WTC11 (cell line): ENCODE results near the gene C5AR1. TPM values are rescaled to one million over a fixed set of nuclear protein-coding genes. Genes with fewer than 3 reads are reported as not detected.

ENCODE experiments used
- ATAC-seq: fragments of 200-7000 bp; cut with Tn5 transposase; 2 replicates; pipeline ENCODE4 v1.10.0; 2021; ENCODE audit warnings: mild to moderate bottlenecking, moderate library complexity
- CTCF ChIA-PET: fragments of 300-600 bp; sonication (Branson Sonifier 250); formaldehyde crosslinking; loops from one replicate; lab custom pipeline; 2021; ENCODE audit warnings: antibody characterized with exemption; lab: Charles Lee
- POLR2A ChIA-PET: fragments of 350-600 bp; sonication (Branson Sonifier 250); formaldehyde crosslinking; loops from one replicate; lab custom pipeline; 2021; ENCODE audit warnings: antibody characterized with exemption; lab: Charles Lee
- DNase-seq: peaks from one replicate; pipeline ENCODE4 v3.0.0; 2021; ENCODE audit warnings: low spot score
- H3K27ac Mint-ChIP-seq: 2 replicates; pipeline ENCODE4 v1.8.0; 2021; ENCODE audit warnings: mixed read lengths
- H3K27me3 Mint-ChIP-seq: 2 replicates; pipeline ENCODE4 v1.8.0; 2021; ENCODE audit warnings: low read depth, mild to moderate bottlenecking, moderate library complexity, mixed read lengths
- H3K36me3 Mint-ChIP-seq: 2 replicates; pipeline ENCODE4 v1.8.0; 2021; ENCODE audit warnings: mixed read lengths
- H3K4me1 Mint-ChIP-seq: 2 replicates; pipeline ENCODE4 v1.8.0; 2022; ENCODE audit warnings: mixed read lengths
- H3K4me3 Mint-ChIP-seq: 2 replicates; pipeline ENCODE4 v1.8.0; 2021; ENCODE audit warnings: mild to moderate bottlenecking, moderate library complexity, mixed read lengths
- H3K9me3 Mint-ChIP-seq: 2 replicates; pipeline ENCODE4 v1.8.0; 2021; ENCODE audit warnings: mixed read lengths
- CTCF ChIP-seq: fragments of 200-600 bp; IDR thresholded peaks from 2 replicates; pipeline ENCODE4 v1.8.0; 2022; ENCODE audit warnings: antibody characterized with exemption
- E2F1 ChIP-seq: sonication (generic); formaldehyde crosslinking; IDR thresholded peaks from 2 replicates; pipeline ENCODE4 v1.8.0; 2022; ENCODE audit warnings: mild to moderate bottlenecking, missing genetic modification reagents
- E2F4 ChIP-seq: sonication (generic); formaldehyde crosslinking; IDR thresholded peaks from 2 replicates; pipeline ENCODE4 v1.8.1; 2022; ENCODE audit warnings: low read depth, mild to moderate bottlenecking, moderate library complexity, missing genetic modification reagents, borderline replicate concordance
- EMX1 ChIP-seq: fragments of 250-450 bp; sonication (Bioruptor Pico); IDR thresholded peaks from 2 replicates; pipeline ENCODE4 v1.8.0; 2021; ENCODE audit warnings: mild to moderate bottlenecking
- ERG ChIP-seq: fragments of 250-450 bp; sonication (Bioruptor Pico); IDR thresholded peaks from 2 replicates; pipeline ENCODE4 v1.8.0; 2021; ENCODE audit warnings: mild to moderate bottlenecking
- FOXP4 ChIP-seq: sonication (generic); formaldehyde crosslinking; IDR thresholded peaks from 2 replicates; pipeline ENCODE4 v1.8.0; 2022; ENCODE audit warnings: mild to moderate bottlenecking, missing genetic modification reagents
- HMGA2 ChIP-seq: fragments of 250-450 bp; sonication (Bioruptor Pico); IDR thresholded peaks from 2 replicates; pipeline ENCODE4 v1.4.0; 2021; ENCODE audit warnings: mild to moderate bottlenecking, moderate library complexity
- MAX ChIP-seq: sonication (generic); formaldehyde crosslinking; IDR thresholded peaks from 2 replicates; pipeline ENCODE4 v1.8.0; 2022; ENCODE audit warnings: mild to moderate bottlenecking, missing genetic modification reagents
- MLX ChIP-seq: sonication (generic); formaldehyde crosslinking; IDR thresholded peaks from 2 replicates; pipeline ENCODE4 v1.8.1; 2023; ENCODE audit warnings: mild to moderate bottlenecking, missing genetic modification reagents, moderate library complexity
- RELA ChIP-seq: sonication (generic); formaldehyde crosslinking; IDR thresholded peaks from 2 replicates; pipeline ENCODE4 v1.8.1; 2022; ENCODE audit warnings: missing genetic modification reagents, mild to moderate bottlenecking, borderline replicate concordance
- SMAD4 ChIP-seq: sonication (generic); formaldehyde crosslinking; IDR thresholded peaks from 2 replicates; pipeline ENCODE4 v1.8.0; 2022; ENCODE audit warnings: mild to moderate bottlenecking, missing genetic modification reagents
- TP53 ChIP-seq: sonication (generic); formaldehyde crosslinking; IDR thresholded peaks from 2 replicates; pipeline ENCODE4 v1.8.1; 2023; ENCODE audit warnings: mild to moderate bottlenecking, missing genetic modification reagents
- ZBTB21 ChIP-seq: sonication (generic); formaldehyde crosslinking; IDR thresholded peaks from 2 replicates; pipeline ENCODE4 v1.8.1; 2023; ENCODE audit warnings: mild to moderate bottlenecking, missing genetic modification reagents, borderline replicate concordance
- ZBTB43 ChIP-seq: sonication (generic); formaldehyde crosslinking; IDR thresholded peaks from 2 replicates; pipeline ENCODE4 v1.8.1; 2023; ENCODE audit warnings: mild to moderate bottlenecking, missing genetic modification reagents
- ZNF232 ChIP-seq: sonication (generic); formaldehyde crosslinking; IDR thresholded peaks from 2 replicates; pipeline ENCODE4 v1.8.0; 2022; ENCODE audit warnings: mild to moderate bottlenecking, missing genetic modification reagents
- ZNF263 ChIP-seq: sonication (generic); formaldehyde crosslinking; IDR thresholded peaks from 2 replicates; pipeline ENCODE4 v1.8.1; 2022; ENCODE audit warnings: low read depth, mild to moderate bottlenecking, moderate library complexity, missing genetic modification reagents
- ZNF281 ChIP-seq: sonication (generic); formaldehyde crosslinking; IDR thresholded peaks from 2 replicates; pipeline ENCODE4 v1.8.0; 2023; ENCODE audit warnings: mild to moderate bottlenecking, missing genetic modification reagents
- ZNF317 ChIP-seq: sonication (generic); formaldehyde crosslinking; IDR thresholded peaks from 2 replicates; pipeline ENCODE4 v1.8.1; 2023; ENCODE audit warnings: low read depth, mild to moderate bottlenecking, moderate library complexity, missing genetic modification reagents, borderline replicate concordance
- total RNA-seq: library from RNA; stranded (reverse); gene quantifications from 3 replicates; pipeline ENCODE4 v1.2.3, GENCODE V29; 2021

The C5AR1 gene
- total RNA-seq, 1 experiment from 2014 or later: 0.28 TPM

- TF ChIP-seq ZNF317 (CRISPR knock-in tag): no peak
- TF ChIP-seq TP53: no peak
- no peak for TF ChIP-seq E2F1 (CRISPR knock-in tag)
- TF ChIP-seq FOXP4: no peak
- TF ChIP-seq ERG: no peak
- no peak for TF ChIP-seq ZBTB21
- no peak for TF ChIP-seq RELA (CRISPR knock-in tag)
- no peak for TF ChIP-seq E2F4 (CRISPR knock-in tag)
- TF ChIP-seq MLX: no peak
- TF ChIP-seq HMGA2: no peak
- no peak for TF ChIP-seq ZNF263
Measured at GRCh38 chr19:47303966-47304365, 5.7 kb upstream of the C5AR1 start (continued).

- Mint-ChIP-seq H3K9me3 (no peaks in the 10 kb centered on the region), H3K4me3 (peak overlapping the region; percentile 45; the same call in 1 of the 2 replicates), H3K27me3 (peaks cover 11% of the 10 kb centered on the region), H3K4me1 (peaks cover 2% of the 10 kb centered on the region), H3K27ac (peak overlapping the region; percentile 73; the same call in 1 of the 2 replicates), H3K36me3 (no peaks in the 10 kb centered on the region)
- DNase-seq (peak; percentile 88), ATAC-seq (peak; percentile 81)
- ChIA-PET CTCF (interaction anchor here (0.7 to 2.5 kb wide), 7 partner anchors 13 to 196 kb away, joined by 3 to 16 read pairs (median 4); partner anchors contain the start of gene DHX34), POLR2A (no interaction called here)
- TF ChIP-seq MAX (CRISPR knock-in tag) (peak; percentile 32; the same call in 1 of the 2 replicates), SMAD4 (CRISPR knock-in tag) (no peak), CTCF (peak; percentile 96), ZNF281 (CRISPR knock-in tag) (no peak), ZBTB43 (CRISPR knock-in tag) (no peak), EMX1 (CRISPR knock-in tag) (no peak), FOXP4 (no peak), E2F1 (CRISPR knock-in tag) (no peak), ZNF232 (no peak)
Measured at GRCh38 chr19:47305309-47305751, 4.3 kb upstream of the C5AR1 start.
